Thyroid gland (tissue), 4 donors: ENCODE results near the gene UPB1.

ENCODE experiments used
- POLR2A ChIP-seq, 2 donors: fragments of 450-650 bp; IDR thresholded peaks; one replicate each; pipeline ENCODE4 v1.6.1; 2017; ENCODE audit warnings: antibody characterized with exemption in 2 of 2, mild to moderate bottlenecking in 2 of 2, moderate library complexity in 1 of 2
- TF ChIP-seq, protein P1 (sequence below), 6 experiments: fragments of 200-600 bp in 3 of 6; fragments of 450-650 bp in 3 of 6; sonication (generic) in 3 of 6; IDR thresholded peaks; one replicate each; pipeline ENCODE4 v1.5.1; 2016 to 2019; ENCODE audit warnings: antibody characterized with exemption in 6 of 6, mild to moderate bottlenecking in 2 of 6, inconsistent platforms in 1 of 6, moderate library complexity in 1 of 6

DNA sequence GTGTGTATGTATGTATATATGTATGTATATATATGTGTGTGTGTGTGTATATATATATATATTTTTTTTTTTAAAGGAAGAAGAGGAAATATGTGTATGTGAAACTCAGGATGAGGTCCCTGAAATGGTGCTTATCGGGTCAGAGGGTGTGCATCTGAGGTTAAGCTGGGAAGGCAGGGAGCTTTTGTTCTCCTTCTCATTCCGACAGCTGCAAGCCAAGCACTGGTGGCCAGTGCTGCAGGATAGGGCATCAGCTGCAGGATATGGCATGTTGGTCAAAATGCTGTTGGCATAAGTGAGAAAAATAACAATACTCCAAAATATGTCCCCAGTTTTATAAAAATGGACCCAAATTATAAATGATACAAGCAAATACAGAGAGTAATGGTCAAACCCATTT lies 68.1 kb downstream of the UPB1 start:
- TF ChIP-seq, protein P1, sequence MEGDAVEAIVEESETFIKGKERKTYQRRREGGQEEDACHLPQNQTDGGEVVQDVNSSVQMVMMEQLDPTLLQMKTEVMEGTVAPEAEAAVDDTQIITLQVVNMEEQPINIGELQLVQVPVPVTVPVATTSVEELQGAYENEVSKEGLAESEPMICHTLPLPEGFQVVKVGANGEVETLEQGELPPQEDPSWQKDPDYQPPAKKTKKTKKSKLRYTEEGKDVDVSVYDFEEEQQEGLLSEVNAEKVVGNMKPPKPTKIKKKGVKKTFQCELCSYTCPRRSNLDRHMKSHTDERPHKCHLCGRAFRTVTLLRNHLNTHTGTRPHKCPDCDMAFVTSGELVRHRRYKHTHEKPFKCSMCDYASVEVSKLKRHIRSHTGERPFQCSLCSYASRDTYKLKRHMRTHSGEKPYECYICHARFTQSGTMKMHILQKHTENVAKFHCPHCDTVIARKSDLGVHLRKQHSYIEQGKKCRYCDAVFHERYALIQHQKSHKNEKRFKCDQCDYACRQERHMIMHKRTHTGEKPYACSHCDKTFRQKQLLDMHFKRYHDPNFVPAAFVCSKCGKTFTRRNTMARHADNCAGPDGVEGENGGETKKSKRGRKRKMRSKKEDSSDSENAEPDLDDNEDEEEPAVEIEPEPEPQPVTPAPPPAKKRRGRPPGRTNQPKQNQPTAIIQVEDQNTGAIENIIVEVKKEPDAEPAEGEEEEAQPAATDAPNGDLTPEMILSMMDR (IDR thresholded peaks at IDR 0.05): no peak
- TF ChIP-seq POLR2A (IDR thresholded peaks at IDR 0.05): no peak
